HT1080 (cell line): ENCODE results near the gene TMEM184A. TPM values are rescaled to one million over a fixed set of nuclear protein-coding genes. Genes with fewer than 3 reads are reported as not detected.

Experiments
- DNase-seq: peaks from one replicate; pipeline ENCODE4 v3.0.0-alpha.2; 2015; ENCODE audit warnings: low read depth
- total RNA-seq: library from RNA; depleted of rRNA; stranded (reverse); fragments of >200 nt; shearing (Covaris generic); gene quantifications from 2 replicates; pipeline ENCODE4 v1.2.3, GENCODE V29; 2014

TMEM184A gene
- total RNA-seq, 1 experiment from 2014 or later = 1.5 TPM

- DNase-seq = no peak
Observed at GRCh38 chr7:1553512-1554210, 2.3 kb downstream of the TMEM184A start.

GRCh38 chr7:1552200-1552599 is 3.8 kb downstream of the TMEM184A start:
- DNase-seq = no peak

- no peak for DNase-seq
Observed at GRCh38 chr7:1550846-1551155, 5.2 kb downstream of the TMEM184A start.

DNA sequence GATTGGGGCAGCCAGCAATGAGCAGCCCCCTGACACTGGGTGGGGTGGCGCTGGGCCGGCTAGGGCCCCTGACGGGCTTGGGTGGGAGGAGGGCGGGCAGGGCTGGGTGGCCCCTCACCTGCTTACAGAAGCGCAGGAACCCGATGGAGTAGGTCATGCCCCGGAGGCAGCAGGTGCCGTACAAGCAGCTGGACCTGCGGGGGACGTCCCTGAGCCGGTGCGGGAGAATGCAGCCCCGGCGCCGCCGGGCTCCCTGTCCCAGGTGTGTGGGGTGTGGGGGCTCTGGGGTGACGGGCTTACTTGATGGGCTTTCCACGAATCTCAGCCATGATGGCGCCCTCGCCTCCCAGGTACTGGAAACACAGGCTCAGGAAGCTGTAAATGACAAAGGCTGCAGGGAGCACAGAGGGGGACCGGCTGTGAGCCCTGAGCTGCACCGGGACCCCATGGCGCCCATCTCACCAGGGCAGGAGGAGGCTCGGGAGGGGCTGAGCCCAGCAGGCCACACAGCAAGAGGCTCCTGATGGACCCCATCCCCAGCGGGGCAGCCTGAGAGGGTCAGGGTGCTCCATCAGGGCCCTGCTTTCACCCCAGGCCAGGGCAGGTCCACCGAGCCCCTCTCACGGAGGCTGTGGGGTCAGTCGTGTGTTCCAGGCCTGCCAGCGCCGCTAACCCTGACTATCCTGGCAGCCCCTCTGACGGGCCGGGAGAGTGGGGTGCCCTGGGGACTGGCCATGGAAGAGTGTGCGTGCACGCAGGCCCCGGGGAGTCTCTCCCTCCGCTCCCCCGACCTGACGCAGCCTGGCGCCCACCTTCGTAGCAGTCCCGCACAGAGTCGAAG is 5.8 kb downstream of the TMEM184A start:
- no peak for DNase-seq

DNA sequence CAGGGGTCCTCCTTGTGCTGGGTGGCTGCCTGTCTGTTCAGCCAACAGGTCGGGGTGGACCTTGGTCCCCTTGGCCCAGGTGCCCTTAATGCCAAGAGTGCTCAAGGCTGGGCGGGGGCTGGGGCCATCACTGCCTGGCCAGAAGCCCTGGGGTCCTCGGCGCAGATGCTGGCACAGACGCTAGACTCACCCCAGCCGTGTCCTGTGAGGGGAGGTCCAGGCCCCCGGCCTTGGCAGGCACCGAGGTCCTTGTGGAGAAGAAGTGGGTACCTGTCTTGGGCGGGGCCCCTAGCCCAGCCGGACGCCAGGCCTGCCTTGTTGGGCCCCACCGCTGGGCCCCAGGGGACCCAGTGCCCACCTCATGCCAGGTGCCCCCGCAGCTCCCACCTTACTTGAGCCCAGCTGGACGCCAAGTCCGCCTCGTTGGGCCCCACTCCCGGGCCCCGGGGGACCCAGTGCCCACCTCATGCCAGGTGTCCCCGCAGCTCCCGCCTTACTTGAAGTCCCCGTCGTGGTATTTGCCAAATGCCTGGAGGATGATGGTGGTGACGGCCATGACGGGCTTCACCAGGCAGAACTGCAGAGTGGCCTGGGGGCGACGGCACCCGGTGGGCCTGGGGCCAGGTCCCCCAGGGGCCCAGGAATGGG is 6.5 kb downstream of the TMEM184A start:
- no peak for DNase-seq

DNA sequence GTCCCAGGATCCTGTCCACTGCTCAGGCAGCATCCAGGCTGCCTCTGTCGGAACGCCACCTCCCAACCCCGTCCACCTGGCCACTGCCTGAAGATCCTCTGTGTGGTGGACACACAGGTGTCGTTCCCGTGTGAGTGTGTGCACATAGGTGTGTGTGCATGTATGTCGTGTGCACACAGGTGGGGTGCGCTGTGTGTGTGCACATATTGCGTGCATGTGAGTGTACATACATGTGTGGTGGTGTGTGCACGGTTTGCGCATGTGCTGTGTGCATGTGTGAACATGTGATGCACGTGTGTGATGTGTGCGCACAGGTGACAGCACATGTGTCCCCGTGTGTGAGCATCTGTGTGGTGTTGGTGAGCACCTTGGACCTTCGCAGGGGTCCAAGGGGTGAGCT is 7.1 kb downstream of the TMEM184A start:
- no peak for DNase-seq

GRCh38 chr7:1548438-1548831 is 7.6 kb downstream of the TMEM184A start:
- DNase-seq = no peak

DNA sequence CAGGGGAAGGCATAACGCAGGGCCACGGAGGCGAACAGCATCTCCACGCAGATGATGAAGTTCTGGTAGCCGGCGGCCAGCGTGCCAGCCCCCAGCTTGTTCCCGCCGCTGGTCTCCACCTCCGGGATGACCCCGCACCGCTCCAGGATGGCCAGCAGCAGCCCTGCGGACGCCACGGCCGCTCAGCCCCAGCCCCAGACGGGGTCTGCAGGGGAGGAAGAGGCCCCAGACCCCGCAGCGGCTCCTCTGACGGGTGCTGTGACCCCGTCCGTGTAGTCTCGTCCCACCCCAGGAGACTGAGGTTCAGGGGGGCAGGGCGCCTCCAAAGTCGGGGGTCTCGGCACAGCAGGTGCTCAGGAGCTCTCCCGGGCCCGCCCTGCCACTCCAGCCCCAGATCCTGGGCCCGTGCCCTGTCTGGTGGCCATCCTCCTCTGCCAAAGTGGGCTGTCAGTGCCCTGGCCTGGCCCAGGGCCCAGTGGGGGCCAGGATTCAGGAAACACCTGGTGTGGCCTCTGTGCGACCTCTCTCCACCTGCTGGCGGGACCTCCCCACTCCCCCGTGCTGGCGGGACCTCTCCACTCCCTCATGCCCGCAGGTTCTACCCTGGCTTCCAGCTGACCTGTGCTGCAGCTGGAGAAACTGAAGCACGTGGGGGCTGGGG is 8.1 kb downstream of the TMEM184A start:
- DNase-seq = no peak

DNA sequence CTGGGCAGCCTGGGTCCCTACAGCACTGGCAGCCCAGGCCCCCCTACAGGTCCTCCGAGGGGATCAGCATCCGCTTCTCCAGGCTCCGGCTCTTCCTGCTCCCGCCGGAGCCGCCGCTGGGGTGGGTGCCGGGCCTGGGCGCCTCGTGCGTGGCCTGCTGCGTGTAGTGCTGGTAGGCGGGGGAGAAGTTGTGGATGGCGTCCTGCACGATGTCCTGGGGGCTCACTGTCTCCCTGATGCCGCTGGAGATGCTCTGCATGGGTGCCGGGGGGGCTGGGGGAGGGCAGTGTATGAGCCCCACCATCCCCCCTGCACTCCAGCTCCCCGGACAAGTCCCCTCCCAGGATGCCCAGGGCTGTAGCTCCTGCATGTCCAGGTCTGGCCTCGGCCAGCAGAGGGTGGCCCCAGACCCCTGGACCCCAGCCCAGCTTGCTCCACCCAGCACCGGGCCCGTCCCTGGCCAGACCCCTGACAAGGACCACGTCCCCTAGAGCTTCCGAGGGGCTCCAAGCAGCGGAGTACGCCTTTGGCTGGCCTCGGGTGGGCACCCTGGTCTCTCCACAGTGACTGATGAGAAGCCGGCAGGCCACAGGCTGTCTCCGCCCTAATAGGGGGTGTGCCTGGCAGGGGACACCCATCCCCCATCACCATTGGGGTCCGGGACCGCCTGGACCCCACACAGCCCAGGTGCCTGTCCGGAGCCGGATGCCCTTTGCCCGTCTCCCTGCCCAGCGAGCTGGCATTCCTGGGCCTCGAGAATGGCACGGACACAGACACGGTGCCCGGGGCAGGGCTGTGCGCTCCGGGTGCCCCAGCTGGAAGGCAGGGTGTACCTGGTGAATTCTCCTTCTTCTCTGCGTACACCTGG is 8.9 kb downstream of the TMEM184A start:
- DNase-seq = no peak

DNA sequence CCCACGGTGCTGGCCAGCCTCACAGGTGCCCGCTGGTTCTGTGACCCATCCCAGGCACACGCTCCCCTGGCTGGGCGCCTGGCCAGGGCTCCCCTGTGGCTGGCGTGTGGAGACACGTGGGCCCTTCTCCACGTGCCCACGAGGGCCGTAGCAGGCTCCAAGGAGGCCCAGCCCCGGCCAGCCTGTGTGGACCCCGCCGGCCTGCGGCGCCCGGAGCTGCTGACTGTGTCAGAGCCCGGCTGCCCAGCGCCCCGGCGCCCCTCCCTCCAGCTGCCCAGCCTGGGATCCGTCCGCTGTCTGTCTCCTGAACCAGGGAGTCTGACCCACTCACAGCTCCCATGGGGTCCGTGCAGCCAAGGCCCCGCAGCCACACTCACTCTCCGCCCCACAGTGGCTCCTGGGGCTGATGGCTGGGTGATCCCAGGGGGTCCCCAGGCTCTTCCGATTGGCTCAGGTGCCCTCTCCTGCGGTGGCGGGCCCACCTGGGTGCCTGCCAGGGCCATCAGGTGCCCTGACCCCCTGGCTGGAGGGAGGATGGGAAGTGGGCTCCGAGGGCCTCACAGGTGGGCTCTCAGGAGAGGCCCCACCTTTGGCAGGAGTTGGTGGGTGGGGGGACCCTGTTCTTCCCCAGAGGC is 9.6 kb downstream of the TMEM184A start:
- no peak for DNase-seq

- DNase-seq = no peak
Observed at GRCh38 chr7:1545417-1546246, 10.4 kb downstream of the TMEM184A start.

DNA sequence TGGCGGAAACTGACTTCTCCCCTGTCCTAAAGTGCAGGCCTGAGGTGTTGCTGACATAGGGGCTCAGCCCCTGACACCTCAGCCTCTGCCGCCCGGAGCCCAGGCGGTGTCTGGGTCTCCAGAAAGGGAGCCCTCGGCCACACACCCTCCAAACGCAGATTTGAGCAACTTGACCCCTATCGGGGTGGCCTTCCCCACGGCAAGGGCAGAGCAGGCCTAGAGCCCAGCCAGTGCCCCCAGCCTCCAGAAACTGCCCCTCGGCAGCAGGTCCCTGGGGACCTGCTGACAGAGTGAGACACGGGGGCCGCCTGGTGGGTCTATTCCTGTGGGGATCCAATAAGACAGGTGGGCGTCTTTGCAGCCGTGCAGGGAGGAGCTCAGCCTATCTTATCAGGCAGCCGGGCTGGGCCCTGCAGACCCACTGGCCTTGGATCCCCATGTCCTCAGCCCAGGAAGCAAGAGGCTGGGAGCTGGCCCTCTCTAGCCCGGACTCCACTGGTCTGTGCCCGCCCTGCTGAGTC is 11.0 kb downstream of the TMEM184A start:
- no peak for DNase-seq

DNA sequence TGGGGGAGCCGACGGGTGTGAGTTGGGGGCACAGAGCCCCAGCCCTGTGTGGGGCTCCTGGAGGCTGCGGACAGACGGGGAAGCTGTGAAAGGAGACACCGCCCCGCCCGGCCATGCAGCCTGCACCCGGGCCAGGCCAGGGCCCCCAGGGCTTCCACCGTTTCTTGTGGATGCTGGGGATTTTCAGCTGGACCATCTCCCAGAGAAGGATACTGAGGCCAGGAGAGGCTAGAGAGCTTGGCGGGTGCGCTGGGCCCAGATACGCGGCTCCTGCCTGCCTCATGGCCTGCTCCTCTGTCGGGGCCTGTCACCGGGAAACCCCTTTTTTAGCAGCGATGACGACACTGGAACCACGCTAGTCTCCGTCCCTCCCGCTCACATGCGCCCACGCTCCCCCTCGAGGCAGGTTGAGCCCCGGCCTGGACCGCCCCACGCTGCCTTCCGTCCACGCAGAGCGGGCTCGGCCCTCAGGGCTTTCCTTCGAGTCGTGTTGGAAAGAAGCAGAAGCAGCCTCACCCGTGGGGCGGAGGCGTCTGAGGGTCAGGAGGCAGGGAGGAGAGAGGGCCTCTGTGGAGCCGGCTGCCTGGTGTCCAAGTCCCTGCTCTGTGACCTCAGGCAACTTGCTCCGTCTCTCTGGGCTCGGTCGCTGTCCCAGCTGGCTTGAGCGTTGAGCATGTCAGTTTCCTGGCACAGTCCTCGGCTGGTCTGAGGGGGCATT is 11.7 kb downstream of the TMEM184A start:
- no peak for DNase-seq

GRCh38 chr7:1543826-1544177 is 12.2 kb downstream of the TMEM184A start:
- DNase-seq = no peak

DNA sequence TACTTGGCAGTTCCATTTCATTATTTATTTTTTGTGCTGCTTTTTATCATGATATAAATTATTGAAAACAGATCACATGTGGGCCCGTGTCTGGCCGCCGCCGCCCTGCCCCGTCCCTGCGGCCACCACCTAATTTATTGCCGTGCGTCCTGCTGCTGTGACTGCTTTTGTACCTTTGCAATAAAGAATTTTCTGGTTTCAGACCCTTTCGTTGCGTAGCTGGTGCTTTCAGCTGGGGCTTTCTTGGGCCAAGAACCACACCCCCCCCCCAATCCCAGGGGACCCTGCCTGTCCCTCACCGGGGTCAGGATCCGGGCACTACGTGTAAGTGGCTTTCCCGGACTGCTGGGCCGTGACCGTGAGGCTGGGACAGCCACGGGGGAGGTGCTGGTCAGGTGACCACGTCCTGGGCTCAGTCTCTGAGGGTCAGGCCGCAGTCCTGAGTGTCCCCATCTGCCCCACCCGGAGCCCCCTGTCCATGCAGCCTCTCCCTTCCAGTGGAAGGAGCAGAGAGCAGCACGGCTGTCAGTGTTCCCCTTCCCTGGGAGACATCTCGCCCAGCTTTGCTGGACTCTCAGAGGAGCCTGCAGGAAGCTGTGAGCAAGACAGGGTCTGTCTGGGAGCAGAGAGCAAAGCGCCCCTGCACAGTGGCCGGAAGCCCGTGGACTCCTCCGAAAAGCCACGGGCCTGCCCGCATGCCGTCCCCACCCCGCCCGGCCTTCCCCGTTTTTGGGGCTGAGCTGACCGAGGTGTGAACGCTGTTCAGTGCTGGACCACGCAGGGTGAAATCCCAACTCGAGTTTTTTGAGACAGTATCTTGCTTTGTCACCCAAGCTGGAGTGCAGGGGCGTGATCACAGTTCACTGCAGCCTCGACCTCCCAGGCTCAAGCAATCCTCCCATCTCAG is 12.9 kb downstream of the TMEM184A start:
- DNase-seq = no peak

DNA sequence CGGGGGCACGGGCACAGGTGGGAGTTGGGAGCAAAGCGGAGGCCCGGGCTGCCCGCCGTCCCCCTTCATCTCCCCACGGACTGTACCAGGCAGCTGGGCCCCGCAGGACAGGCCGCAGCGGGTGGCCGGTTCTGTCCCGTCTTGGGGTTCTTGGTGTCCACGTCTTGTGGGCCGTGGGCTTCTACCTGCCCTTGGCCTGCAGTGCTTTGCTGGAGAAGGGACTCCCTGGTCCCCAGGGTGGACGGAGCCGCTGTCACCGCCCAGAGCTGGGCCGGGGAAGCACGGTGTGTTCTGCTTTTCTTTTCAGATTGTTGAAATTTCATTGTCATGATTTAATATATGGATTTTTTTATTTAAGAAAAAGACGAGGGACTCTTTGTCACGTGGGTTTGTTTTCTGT is 13.7 kb downstream of the TMEM184A start:
- no peak for DNase-seq

GRCh38 chr7:1541431-1542162 is 14.4 kb downstream of the TMEM184A start:
- DNase-seq = no peak
